GM15510 (cell line): ENCODE results near the gene CIZ1.

Source experiments
- POLR2A ChIP-seq: IDR thresholded peaks from 3 replicates; pipeline ENCODE4 v1.6.1; 2011; ENCODE audit warnings: borderline replicate concordance; ENCODE audit not compliant: insufficient read length; ENCODE audit errors: extremely low read depth

Gene CIZ1

DNA sequence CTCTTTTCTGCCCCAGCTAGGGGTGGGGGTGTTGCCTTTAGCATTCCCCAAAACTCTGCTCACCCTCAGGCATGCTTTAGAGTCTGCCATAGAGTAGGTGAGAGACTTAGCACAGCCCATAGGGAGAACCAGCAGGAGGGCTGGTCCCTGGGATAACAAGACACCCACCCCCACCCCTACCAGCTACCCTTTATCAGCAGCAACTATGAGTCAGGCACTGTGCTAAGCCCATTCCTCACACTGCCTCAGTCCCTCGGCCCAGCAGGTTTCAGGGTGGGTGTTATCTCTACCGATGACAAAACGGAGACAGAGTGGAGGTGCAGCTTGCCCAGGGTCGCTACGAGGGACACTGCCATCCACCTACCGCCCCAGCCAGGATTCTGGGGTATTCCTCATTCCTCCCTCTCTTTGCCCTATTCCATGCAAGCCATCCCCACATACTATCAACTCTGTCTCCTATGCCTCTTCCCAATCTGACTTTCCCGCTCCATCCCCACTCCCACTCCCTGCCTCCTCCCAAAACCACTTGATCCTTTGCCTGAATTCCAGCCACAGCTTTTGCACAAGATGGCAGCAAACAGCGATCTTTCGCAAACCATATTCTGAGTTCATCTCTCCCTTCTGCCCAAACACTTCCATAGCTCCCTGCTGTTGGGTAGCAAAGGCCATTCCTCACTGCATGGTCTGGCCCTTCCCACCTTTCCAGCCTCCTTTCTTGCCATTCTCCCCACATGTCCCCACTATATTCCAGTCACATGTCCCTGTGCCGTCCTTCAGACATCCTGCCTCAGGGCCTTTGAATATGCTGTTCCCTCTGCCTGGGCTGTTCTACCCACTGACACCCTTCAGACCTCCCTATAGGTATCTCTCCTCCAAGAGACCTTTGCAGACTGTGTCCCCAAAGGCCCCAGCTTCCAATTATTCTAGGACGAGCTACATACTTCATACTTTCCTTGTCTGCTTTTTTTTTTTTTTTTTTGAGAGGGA is 5.1 kb downstream of the CIZ1 start:
- no peak for TF ChIP-seq POLR2A

DNA sequence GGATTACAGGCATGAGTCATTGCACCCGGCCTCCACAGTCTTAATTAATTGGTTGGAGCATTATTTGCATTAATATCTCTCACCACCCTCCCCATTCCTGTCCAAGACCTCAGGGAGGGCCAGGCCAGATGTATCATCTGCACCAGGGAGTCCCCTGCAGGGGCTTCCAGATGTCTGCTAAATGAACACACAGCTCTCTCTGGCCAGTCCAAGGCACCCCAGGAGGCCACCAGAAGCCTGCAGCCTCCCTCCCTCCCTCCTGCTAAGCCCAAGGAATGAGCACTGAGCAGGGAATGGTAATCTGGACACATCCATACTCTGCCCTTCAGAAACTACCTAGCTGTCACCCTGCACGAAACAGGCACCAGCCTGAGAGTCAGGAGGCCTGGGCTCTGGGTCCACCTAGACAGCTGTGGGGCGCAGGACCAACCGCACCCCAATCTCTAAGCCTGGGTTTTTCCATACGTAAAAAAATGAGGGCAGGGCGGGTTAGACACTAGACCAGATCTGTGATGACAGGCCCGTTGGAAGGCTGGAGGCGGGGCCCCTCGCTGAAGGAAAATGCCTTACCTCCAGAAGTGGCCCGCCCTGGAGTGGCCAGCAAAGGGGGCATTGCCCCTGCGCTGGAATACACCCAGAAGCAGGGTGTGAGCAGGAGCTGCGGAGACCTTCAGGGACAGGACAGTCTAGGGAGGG is 8.3 kb downstream of the CIZ1 start:
- no peak for TF ChIP-seq POLR2A

DNA sequence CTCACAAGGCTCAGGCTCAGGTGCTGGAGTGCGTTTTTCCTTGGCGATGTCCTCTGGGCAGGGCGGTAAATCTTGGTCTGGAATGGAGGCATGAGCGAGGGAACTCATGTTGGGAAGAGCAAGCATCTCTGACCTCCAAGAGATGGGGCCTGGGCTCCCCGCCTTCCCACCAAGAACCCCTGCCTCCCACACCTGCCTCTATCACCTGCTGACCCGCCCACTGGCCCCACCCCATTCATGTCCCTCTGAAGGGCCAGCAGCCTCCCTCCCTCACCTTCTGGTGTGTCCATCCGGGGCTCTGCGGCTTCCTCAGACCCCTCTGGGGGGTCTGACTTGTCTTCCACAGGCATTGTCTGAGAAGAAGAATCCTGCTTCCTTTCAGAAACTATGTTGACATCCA is 10.9 kb downstream of the CIZ1 start:
- no peak for TF ChIP-seq POLR2A

DNA sequence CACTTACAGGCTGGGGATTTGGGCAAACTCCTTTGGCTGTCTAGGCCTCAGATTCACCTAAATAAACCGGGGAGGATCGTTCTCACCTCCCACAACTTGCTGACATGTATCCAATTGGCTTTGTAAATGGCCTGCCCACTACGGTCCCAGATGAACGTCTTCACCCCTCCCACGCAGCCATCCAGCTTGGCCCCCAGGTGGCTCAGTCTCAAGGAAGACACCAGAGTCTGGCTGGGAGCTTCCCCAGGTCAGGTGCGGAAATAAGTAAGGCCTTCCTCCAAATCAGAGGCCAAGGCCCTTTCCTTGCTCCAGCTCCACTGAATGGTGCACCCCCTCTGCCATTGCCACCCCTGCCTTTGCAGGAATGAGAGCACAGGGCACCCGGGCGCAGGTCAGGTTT is 11.4 kb downstream of the CIZ1 start:
- no peak for TF ChIP-seq POLR2A

DNA sequence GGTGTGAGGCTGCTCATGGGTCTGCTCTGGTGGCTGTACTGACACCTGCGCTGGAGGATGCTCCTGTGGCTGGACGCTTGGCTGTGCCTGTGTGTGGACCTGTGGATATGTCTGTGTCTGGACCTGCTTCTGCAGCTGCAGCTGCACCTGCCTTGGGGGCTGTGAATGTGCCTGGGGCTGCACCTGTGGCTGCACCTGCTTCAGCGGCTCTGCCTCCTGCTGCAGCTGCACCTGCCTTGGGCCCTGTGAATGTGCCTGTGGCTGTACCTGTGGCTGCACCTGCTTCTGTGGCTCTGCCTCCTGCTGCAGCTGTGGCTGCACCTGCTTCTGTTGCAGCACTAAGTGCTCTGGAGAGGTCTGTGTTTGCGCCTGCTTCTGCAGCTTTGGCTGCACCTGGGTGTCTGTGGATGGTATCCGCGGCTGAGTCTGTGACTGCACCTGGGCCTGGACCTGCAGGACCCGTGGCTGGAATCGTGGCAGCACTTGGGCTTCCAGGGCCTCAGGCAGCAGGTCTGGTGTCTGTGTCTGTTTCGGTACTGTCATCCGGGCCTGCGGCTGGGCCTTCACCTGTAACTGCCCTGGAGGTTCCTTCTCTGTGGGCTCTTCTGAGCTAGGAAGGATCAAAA is 12.5 kb downstream of the CIZ1 start:
- no peak for TF ChIP-seq POLR2A

DNA sequence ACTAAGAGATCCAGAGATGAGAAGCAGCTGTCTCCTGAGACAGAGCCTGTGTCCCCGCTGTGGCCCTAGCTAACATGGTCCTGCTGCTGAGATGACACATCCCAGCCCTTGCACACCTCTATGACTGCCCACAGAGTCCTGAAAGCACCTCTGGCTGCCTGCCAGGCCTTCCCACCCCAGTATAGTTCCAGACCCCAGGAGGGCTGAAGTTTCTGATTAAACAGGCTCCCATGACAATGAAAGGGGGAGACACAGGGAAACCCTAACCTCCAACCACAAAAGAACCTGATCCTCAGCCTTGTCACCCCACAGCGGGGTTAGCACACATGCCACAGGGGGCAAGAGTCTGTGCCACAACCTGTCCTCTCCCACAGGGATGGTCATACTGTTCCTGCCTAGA is 15.6 kb downstream of the CIZ1 start:
- TF ChIP-seq POLR2A: no peak

DNA sequence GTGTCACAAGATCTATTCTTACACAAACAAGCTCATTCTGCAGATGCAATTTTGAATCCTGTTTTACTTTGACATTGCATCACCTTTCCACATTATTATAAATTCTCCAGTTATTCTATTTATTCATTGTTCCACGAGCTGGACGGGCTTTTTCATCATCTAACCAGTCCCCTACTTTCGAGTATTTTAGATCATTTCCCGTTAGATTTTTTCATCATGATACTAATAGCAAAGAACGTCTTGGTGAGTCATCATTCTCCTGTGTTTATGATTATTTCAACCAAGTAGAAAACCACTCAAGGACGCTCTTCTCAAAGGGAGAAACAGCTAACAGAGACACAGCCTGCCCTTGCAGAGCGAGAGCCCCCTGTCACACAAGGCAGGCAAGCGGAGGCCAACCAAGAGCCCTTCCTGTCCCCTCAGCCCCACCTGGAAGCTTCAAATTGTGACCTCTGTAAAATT is 16.2 kb downstream of the CIZ1 start:
- no peak for TF ChIP-seq POLR2A

DNA sequence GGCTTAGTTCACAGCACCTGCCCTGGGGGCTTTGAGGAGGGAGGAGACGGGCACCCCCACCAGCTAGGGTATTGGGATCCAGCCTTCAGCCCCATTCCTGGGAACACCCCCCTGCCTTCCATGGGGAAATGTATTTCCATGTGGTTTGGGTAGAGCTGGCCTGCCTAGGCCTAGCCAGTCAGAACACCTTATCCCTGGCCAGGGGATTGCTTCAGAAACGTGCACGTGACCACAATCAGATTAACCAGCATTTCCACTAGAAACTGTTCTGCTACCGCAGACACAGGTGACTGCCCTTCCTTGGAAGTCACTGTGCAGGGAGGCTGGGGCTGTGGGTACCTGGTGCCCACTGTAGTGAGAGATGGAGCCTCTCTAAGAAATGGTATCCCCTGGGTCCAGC is 17.3 kb downstream of the CIZ1 start:
- no peak for TF ChIP-seq POLR2A

DNA sequence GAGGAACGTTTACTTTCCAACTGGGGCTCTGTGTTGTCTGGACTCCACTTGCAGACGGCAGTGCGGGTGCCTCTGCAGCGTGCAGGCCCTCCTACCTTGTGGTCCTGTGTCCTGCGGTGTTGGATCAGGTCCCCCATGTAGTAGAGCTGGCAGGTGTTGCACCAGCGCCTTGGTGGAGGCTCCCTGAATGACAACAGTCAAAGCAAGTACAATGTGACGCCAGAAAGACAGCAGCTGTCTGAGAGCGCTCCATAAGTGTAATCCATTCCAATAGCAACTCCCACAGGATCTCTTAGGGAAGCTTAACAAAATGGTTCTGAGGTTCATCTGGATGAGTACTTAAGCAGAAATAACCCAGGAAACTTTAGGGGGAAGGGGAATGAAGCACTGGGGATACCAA is 21.4 kb downstream of the CIZ1 start:
- TF ChIP-seq POLR2A: no peak

DNA sequence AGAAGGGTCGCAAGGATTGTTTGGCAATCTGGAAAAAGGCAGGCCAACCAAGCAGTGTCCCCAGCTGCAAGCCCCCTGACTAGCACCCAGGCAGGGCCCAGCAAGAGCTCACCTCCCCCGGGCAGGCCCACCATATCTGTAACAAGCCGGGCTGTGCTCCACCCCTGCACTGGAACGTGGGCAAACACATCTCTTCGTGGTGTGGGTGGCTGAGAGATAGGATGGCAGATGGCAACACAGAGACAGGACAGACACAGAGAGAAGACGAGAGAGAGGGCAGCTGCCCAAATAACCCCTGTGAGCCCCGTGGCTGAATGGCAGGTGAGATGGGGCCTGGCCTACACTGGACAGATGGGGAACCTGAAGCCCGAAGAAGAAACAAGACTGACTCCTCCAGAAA is 21.9 kb downstream of the CIZ1 start:
- TF ChIP-seq POLR2A: no peak

DNA sequence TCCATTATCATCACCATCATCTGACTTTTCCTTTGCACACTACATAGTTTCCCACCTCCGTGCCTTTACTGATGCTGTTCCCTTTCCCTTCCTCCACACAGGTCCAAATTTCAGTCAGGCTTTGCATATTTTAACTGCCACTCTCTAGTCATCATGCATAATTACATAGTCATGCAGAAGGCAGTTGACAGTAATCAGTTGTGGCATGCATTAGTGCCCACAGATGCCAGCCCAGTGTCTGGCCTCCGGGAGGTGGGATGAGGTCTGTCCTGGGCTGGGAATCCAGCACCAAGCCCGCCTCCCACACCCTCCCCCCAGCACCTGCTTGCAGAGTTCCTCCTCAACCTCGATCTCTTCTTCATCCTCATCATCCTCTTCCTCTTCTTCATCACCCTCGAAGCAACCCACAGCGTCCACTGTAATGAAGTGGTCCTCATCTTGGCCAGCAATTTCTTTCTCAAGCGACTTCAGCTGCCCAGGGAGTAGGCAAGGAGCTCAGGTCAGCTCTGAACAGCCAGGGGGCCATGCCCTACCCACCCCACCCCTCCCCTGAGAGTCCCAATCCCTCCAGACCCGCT is 22.6 kb downstream of the CIZ1 start:
- TF ChIP-seq POLR2A: no peak

DNA sequence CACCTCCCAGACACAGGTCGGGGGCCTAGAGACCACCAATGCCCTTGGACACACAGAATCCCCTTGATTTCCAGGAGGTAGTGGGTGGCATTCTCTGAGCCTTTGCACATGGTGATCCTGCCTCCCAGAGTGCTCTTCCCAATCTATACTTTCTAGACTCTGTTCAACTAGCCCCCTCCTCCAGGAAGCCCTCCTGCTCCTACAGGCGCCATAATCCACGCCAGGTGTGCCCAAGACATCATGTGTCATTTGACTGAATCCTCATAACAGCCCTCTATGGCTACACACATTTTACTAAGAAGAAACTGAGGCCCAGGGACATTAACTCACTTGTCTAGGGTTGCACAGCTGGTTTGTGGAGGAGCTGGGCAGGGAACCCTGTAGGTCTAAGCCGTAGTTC is 24.2 kb downstream of the CIZ1 start:
- TF ChIP-seq POLR2A: no peak

DNA sequence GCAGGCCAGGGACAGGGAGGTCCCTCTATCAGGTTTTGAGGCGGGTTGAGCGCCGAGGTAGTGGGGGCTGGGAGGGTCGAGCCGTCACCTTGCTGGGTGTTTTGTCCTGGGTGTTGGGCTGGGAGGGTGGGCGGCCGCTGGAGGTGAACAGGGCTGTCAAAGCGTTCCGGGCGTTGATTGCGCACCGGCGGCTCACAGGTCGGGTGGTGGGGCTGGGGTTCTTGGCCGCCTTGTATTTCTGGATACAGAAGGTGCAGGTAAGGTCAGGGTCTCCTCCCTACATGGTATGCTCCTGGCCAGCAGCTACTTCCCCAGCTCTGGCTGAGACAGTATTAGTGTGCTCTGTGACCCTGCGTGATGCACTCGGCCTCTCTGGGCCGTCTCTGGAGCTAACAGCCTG is 25.2 kb downstream of the CIZ1 start:
- TF ChIP-seq POLR2A: no peak

DNA sequence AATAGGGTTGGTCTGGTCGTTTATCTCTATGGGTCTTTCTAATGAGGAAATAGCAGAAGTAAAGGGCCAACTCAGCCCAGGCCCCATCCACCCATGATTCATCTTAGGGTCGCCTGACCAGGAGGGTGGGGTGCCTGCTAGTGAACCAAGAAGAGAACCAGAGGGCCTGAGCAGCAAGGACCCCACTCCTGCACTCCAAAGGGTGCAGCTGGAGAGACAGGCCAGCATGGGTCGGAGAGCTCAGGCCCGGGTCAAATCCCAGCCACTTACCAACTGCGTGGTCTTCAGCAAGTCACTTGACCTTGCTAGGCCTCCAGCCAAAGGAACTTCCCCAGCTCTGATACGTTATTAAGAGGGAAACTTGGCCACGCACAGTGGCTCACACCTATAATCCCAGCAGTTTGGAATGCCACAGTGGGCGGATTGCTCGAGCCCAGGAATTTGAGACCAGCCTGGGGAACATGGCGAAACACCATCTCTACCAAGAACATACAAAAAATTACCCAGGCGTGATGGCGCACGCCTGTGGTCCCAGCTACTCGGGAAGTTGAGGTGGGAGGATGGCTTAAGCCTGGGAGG is 27.0 kb downstream of the CIZ1 start:
- TF ChIP-seq POLR2A: no peak

DNA sequence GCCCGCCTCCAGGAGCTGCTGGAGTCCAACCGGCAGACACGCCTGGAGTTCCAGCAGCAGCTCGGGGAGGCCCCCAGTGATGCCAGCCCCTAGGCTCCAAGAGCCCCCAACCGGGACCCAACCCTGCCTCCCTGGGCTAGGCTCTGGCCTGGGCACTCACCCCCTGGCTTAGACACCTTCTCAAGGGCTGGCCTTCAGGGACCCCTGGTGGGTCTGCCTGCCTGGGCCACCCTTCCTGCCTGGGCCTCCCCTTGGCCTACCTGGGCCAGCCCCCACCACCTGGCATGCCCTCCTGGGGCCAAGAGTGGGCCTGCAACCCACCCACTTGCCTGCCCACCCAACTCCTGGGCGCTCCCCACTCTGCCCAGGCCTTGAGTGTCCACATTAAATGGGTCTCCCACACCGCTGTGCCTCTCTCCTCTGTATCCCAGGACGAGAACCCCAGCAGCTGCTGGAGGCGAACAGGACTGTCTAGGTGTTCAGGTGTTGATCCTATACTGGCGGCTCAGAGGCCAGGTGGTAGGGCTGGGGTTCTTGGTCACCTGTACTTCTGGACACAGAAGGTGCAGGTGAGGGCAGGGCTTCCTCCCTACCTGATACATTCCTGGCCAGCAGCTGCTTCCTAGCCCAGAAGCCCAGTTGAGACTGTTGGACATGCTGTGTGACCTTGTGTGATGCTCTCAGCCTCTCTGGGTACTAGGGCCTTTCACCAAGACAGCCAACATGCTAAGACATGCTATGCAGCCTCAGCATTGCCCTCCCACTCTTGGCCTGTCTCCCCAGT is 27.7 kb downstream of the CIZ1 start:
- no peak for TF ChIP-seq POLR2A

DNA sequence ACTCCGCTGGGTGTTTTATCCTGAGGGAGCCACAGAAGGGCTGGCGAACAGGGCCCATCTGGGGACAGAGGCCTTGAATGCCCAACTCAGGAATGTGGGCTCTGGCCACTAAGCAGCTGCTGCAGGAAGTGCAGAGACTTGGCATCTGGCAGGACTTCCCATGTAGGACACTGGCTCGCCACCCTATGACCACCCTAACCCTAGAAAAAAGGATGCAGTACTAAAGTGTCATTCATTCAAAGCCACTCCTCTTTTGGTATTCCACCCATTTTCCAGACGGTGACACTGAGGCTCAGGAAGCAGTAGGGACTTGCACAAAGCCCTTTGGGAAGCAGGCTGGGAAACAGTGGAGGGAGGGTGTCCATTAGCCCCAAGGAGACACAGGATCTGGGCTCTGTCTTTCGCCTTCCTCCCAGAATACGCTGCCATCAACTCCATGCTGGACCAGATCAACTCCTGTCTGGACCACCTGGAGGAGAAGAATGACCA is 28.3 kb downstream of the CIZ1 start:
- no peak for TF ChIP-seq POLR2A
